Memory B cell (primary cell): Measurements from ENCODE around the gene WDFY4.

ENCODE experiments used
- ATAC-seq: fragments of 150-1000 bp; cut with Tn5 transposase; 2 replicates; pipeline ENCODE4 v1.10.0; 2021; ENCODE audit warnings: low read depth, mild to moderate bottlenecking, moderate library complexity
- DNase-seq, 2 donors: peaks; one replicate each; pipeline ENCODE4 v3.0.0; 2022; ENCODE audit warnings: low spot score in 2 of 2
- H3K27ac Mint-ChIP-seq: one replicate; pipeline ENCODE4 v1.8.0; 2022; ENCODE audit warnings: mild to moderate bottlenecking, moderate library complexity, mixed read lengths
- H3K27me3 Mint-ChIP-seq: one replicate; pipeline ENCODE4 v1.8.0; 2022; ENCODE audit warnings: mixed read lengths
- H3K36me3 Mint-ChIP-seq: one replicate; pipeline ENCODE4 v1.8.0; 2022; ENCODE audit warnings: mild to moderate bottlenecking, mixed read lengths
- H3K4me1 Mint-ChIP-seq: one replicate; pipeline ENCODE4 v1.8.0; 2022; ENCODE audit warnings: mixed read lengths
- H3K4me3 Mint-ChIP-seq: one replicate; pipeline ENCODE4 v1.8.0; 2022; ENCODE audit warnings: mild to moderate bottlenecking, moderate library complexity, mixed read lengths
- H3K9me3 Mint-ChIP-seq: one replicate; pipeline ENCODE4 v1.8.0; 2022; ENCODE audit warnings: mixed read lengths

WDFY4 gene

GRCh38 chr10:48924988-48925387, 240.3 kb downstream of the WDFY4 start:
- no peak overlapping the region for H3K4me3 Mint-ChIP-seq
- no peak for ATAC-seq
- no peaks in the 10 kb centered on the region for H3K9me3 Mint-ChIP-seq
- H3K27me3 Mint-ChIP-seq = no peaks in the 10 kb centered on the region
- H3K27ac Mint-ChIP-seq = peak overlapping the region; percentile 84
- H3K36me3 Mint-ChIP-seq = peaks cover 20% of the 10 kb centered on the region
- DNase-seq = no peak
- peaks cover 4% of the 10 kb centered on the region for H3K4me1 Mint-ChIP-seq

GRCh38 chr10:48926255-48926654, 241.6 kb downstream of the WDFY4 start:
- no peaks in the 10 kb centered on the region for H3K27me3 Mint-ChIP-seq
- H3K9me3 Mint-ChIP-seq = no peaks in the 10 kb centered on the region
- DNase-seq = no peak
- H3K4me1 Mint-ChIP-seq = peaks cover 5% of the 10 kb centered on the region
- H3K4me3 Mint-ChIP-seq = no peak overlapping the region
- no peak for ATAC-seq
- no peak overlapping the region for H3K27ac Mint-ChIP-seq
- peaks cover 23% of the 10 kb centered on the region for H3K36me3 Mint-ChIP-seq

GRCh38 chr10:48926764-48927540, 242.3 kb downstream of the WDFY4 start:
- Mint-ChIP-seq H3K27me3 (no peaks in the 10 kb centered on the region), H3K4me1 (peaks cover 5% of the 10 kb centered on the region), H3K36me3 (peaks cover 23% of the 10 kb centered on the region), H3K27ac (no peak overlapping the region), H3K9me3 (no peaks in the 10 kb centered on the region), H3K4me3 (no peak overlapping the region)
- no peak for ATAC-seq
- no peak for DNase-seq

GRCh38 chr10:48929413-48929990, 244.8 kb downstream of the WDFY4 start:
- no peak for ATAC-seq
- no peak overlapping the region for H3K4me3 Mint-ChIP-seq
- no peak for DNase-seq
- H3K36me3 Mint-ChIP-seq = peaks cover 23% of the 10 kb centered on the region
- no peaks in the 10 kb centered on the region for H3K9me3 Mint-ChIP-seq
- no peaks in the 10 kb centered on the region for H3K27me3 Mint-ChIP-seq
- H3K27ac Mint-ChIP-seq = peak overlapping the region; percentile 82
- peaks cover 8% of the 10 kb centered on the region for H3K4me1 Mint-ChIP-seq

- ATAC-seq (no peak), DNase-seq (no peak)
- Mint-ChIP-seq H3K4me1 (peaks cover 8% of the 10 kb centered on the region), H3K4me3 (no peak overlapping the region), H3K27me3 (no peaks in the 10 kb centered on the region), H3K9me3 (no peaks in the 10 kb centered on the region), H3K27ac (no peak overlapping the region), H3K36me3 (peaks cover 21% of the 10 kb centered on the region)
Measured at GRCh38 chr10:48931188-48931587, 246.5 kb downstream of the WDFY4 start.

- Mint-ChIP-seq H3K27ac (no peak overlapping the region), H3K36me3 (peaks cover 22% of the 10 kb centered on the region), H3K4me1 (peaks cover 8% of the 10 kb centered on the region), H3K27me3 (no peaks in the 10 kb centered on the region), H3K9me3 (no peaks in the 10 kb centered on the region), H3K4me3 (no peak overlapping the region)
- DNase-seq (no peak), ATAC-seq (no peak)
Measured at GRCh38 chr10:48932831-48933664, 248.4 kb downstream of the WDFY4 start.

- Mint-ChIP-seq H3K4me1 (peaks cover 5% of the 10 kb centered on the region), H3K27ac (peak overlapping the region; percentile 53), H3K36me3 (peaks cover 13% of the 10 kb centered on the region), H3K4me3 (no peak overlapping the region), H3K27me3 (no peaks in the 10 kb centered on the region), H3K9me3 (no peaks in the 10 kb centered on the region)
- ATAC-seq = no peak
- DNase-seq = no peak
Measured at GRCh38 chr10:48934672-48935501, 250.2 kb downstream of the WDFY4 start.

GRCh38 chr10:48935577-48935976, 250.9 kb downstream of the WDFY4 start:
- H3K4me3 Mint-ChIP-seq = no peak overlapping the region
- ATAC-seq (no peak), DNase-seq (no peak)
- no peaks in the 10 kb centered on the region for H3K27me3 Mint-ChIP-seq
- H3K27ac Mint-ChIP-seq = peak overlapping the region; percentile 53
- H3K36me3 Mint-ChIP-seq = peaks cover 14% of the 10 kb centered on the region
- no peaks in the 10 kb centered on the region for H3K9me3 Mint-ChIP-seq
- peaks cover 6% of the 10 kb centered on the region for H3K4me1 Mint-ChIP-seq

GRCh38 chr10:48937796-48938195, 253.1 kb downstream of the WDFY4 start:
- peaks cover 4% of the 10 kb centered on the region for H3K4me1 Mint-ChIP-seq
- no peak overlapping the region for H3K4me3 Mint-ChIP-seq
- no peaks in the 10 kb centered on the region for H3K9me3 Mint-ChIP-seq
- no peaks in the 10 kb centered on the region for H3K27me3 Mint-ChIP-seq
- DNase-seq (no peak), ATAC-seq (no peak)
- H3K27ac Mint-ChIP-seq = peak overlapping the region; percentile 64
- H3K36me3 Mint-ChIP-seq = peaks cover 15% of the 10 kb centered on the region

GRCh38 chr10:48938281-48938680, 253.6 kb downstream of the WDFY4 start:
- H3K4me3 Mint-ChIP-seq = no peak overlapping the region
- H3K27ac Mint-ChIP-seq = no peak overlapping the region
- no peaks in the 10 kb centered on the region for H3K27me3 Mint-ChIP-seq
- peaks cover 17% of the 10 kb centered on the region for H3K36me3 Mint-ChIP-seq
- DNase-seq (no peak), ATAC-seq (no peak)
- H3K9me3 Mint-ChIP-seq = no peaks in the 10 kb centered on the region
- peaks cover 3% of the 10 kb centered on the region for H3K4me1 Mint-ChIP-seq

- Mint-ChIP-seq H3K4me1 (peaks cover 3% of the 10 kb centered on the region), H3K27ac (no peak overlapping the region), H3K4me3 (no peak overlapping the region), H3K9me3 (no peaks in the 10 kb centered on the region), H3K36me3 (peaks cover 20% of the 10 kb centered on the region), H3K27me3 (no peaks in the 10 kb centered on the region)
- no peak for DNase-seq
- ATAC-seq = no peak
Measured at GRCh38 chr10:48938990-48939536, 254.4 kb downstream of the WDFY4 start.

GRCh38 chr10:48939790-48940325, 255.2 kb downstream of the WDFY4 start, which contains the start of gene LRRC18:
Gene LRRC18 (minus strand): TSS chr10:48939840. CDS start chr10:48914155, 25,685 bp downstream.
- no peak within 1 kb of the TSS for H3K4me3 Mint-ChIP-seq
- H3K27me3 Mint-ChIP-seq = no peaks in the 10 kb centered on the region
- H3K9me3 Mint-ChIP-seq = no peaks in the 10 kb centered on the region
- no peak for ATAC-seq
- DNase-seq = no peak
- peaks cover 22% of the 10 kb centered on the region for H3K36me3 Mint-ChIP-seq
- H3K4me1 Mint-ChIP-seq = peaks cover 3% of the 10 kb centered on the region
- H3K27ac Mint-ChIP-seq = peak within 1 kb of the TSS; percentile 9

GRCh38 chr10:48940372-48940771, 255.7 kb downstream of the WDFY4 start:
- DNase-seq (no peak), ATAC-seq (no peak)
- H3K9me3 Mint-ChIP-seq = no peaks in the 10 kb centered on the region
- H3K27ac Mint-ChIP-seq = peak overlapping the region; percentile 9
- H3K4me1 Mint-ChIP-seq = peaks cover 3% of the 10 kb centered on the region
- H3K36me3 Mint-ChIP-seq = peaks cover 22% of the 10 kb centered on the region
- H3K27me3 Mint-ChIP-seq = no peaks in the 10 kb centered on the region
- H3K4me3 Mint-ChIP-seq = no peak overlapping the region
